IPS-NIHi11 (cell line): Measurements from ENCODE around the gene S100A9.
"Not testable (repeated sequence)": the region's sequence is repeated elsewhere in the genome, so short reads cannot be mapped to it uniquely, and the experiment has no call there.

Experiments used
- DNase-seq: peaks from one replicate; pipeline ENCODE4 v3.0.0; 2012; ENCODE audit warnings: mixed read lengths, low spot score

S100A9 gene

GRCh38 chr1:153345187-153346076 lies 12.2 kb upstream of the S100A9 start:
- DNase-seq: no peak

DNA sequence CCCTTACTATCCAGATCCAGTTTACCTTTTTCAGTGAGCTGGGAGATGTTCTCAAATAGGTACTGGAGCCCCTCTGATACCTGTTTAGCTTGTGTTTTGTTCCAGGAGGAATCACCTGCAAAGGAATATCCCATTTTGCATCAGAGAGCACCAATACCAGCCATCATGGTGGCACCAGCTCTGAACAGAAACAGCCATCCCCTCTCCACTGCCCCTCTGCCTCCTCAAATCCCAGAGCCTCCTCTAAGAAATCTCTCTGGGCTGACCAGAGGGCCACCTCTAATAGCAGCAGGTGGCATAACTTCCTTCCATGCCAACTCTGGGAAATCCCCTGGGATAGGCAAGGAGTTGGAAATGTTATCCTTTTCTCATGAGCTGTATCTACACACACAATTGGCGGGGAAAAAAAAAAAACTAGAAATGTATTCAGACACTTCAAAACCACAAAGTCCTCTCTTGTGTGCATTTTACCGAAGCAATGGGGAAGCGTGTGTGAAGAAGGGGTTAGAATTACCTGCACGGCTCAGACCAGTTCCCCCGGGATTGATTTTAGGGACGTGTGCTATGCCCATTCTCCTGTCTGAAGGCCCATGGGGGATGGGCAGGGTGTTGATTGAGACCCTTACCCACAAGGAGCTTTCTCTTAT lies 11.5 kb upstream of the S100A9 start:
- no peak for DNase-seq

- not testable (repeated sequence) for DNase-seq
Observed at GRCh38 chr1:153347049-153347448, 10.6 kb upstream of the S100A9 start.

GRCh38 chr1:153347856-153348255 lies 9.8 kb upstream of the S100A9 start:
- DNase-seq: no peak

DNA sequence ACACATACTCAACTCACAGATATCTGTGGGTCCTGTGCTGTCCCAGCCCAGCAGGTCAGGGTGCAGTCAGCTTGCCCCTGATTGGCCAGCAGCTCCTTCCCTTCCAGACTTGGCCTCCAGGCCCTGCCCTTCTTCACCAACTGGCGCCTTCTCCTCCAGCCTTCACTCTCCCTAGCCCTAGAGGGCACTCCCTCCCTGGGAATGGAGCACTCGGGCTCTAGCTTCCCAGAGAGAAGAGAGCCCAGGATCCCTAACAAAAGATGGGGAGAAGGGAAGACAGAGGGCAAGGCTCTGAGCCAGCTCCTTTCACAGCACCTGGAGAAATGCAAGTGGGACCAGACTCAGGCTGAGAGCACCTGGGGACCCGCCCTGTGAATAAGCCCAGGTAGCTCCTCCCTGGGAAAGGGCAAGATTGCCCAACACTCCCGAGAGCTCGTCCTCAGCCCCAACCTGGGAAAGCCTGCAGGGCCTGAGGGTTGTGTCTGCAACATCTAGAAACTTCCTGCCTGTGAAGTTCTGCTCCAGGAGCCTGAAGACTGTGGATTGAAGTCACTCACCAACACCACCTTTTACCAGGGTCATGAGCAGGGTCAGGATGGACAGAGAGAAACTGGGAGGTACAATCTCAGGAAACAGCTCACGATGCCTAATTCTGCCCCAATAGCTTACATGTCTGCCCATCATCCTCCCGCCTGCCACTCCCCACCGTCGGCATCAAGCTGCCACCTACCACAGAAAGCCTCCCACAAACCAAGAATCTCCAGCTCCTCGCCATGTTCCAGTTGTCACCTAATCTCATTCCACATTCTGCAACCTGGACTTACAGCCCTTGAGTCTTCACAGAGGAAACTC lies 8.9 kb upstream of the S100A9 start, which contains the start of gene PGLYRP4:
Gene PGLYRP4, minus strand, starts transcription at position 331 of the 852 bp plus-strand sequence. CDS start 909 bp downstream, outside the sequence.
- no peak for DNase-seq

DNA sequence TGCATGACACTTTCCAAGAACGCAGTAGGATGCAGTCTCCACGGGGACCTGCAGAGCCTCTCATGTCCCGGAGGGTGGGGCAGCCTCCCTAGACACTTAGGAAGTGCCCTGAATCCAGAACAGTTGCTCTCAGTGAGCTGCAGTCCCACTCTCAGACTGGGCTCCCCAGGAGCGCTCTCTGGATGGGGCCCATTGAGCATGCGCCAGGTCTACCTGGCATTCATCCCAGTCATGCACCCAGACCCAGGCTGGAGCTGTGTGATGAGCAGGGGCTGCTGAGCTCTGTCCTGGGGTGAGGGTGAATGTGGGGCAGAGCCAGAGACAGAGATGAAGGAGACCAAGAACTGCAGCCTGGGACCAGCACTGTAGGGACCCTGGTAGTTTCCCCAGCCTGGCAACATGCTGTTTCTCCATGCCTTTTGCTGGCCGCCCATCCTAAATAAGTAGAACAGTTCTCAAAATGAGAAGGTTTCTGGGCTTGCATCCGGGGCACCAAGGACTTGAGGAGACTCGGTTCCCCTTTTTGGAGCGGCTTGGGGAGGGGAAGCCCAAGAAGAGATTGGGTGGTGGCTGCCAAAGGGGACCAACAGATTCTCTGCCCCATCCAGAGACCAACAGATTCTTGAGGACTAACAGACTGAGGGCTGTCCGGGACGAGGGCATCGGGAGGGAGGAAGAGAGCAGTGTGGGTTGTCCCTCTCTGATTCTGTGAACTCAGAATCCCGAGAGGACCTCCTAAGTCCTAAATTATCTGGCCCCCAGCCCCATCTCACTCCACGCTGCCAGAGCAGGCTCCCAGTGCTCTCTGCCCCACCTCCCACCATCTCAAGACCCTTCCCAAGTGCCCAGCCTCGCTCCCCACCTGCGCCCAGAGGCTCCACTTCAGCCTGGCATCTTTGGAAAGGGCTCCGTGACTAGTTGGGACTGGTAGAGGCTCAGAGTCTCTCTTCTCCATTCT lies 8.0 kb upstream of the S100A9 start:
- DNase-seq: no peak

DNA sequence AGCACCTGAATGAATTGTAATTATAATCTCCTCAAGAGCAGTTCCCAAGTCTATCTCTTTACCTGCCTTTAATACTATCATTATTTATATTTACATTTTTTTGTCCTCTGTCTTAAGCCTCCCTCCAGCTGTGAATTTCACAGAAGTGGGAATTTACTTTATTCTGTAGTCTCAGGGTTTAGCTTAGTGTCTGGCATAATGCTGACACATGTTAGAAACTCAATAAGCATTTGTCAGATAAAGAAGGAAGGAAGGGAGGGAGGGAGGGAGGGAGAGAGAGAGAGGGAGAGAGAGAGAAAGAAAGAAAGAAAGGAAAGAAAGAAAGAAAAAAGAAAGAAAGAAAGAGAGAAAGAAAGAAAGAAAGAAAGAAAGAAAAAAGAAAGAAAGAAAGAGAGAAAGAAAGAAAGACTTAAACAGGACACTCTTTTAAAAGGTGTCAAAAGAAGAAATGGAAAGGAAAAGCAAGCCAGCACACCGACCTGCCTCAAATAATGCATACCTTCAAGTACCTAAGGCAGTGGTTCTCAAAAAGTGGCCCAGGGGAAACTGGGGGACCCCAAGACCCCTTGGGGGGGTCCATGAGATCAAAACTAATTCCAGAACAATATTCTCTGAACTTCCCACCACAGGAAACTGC lies 7.2 kb upstream of the S100A9 start:
- no peak for DNase-seq

DNA sequence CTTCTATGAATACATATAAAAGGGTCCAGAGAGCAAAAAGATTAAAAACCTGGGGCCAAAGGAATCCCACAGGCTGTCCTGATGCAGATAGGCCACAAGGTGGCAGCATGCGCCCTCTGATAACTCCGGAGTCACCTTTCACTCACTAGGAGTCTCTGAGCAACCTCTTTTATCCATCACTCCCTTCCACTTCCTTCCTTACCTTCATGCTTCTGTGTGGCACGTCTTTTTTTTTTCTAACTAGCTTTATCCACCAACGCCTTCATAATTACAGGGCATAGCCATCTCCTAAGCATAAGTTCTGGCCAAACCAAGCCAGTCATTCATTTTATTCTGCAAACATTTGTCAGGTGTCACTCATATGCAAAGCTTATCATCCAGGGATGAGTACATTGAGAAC lies 5.1 kb upstream of the S100A9 start:
- DNase-seq: peak; percentile 85

GRCh38 chr1:153353226-153353947 lies 4.3 kb upstream of the S100A9 start:
- DNase-seq: peak; percentile 78

DNA sequence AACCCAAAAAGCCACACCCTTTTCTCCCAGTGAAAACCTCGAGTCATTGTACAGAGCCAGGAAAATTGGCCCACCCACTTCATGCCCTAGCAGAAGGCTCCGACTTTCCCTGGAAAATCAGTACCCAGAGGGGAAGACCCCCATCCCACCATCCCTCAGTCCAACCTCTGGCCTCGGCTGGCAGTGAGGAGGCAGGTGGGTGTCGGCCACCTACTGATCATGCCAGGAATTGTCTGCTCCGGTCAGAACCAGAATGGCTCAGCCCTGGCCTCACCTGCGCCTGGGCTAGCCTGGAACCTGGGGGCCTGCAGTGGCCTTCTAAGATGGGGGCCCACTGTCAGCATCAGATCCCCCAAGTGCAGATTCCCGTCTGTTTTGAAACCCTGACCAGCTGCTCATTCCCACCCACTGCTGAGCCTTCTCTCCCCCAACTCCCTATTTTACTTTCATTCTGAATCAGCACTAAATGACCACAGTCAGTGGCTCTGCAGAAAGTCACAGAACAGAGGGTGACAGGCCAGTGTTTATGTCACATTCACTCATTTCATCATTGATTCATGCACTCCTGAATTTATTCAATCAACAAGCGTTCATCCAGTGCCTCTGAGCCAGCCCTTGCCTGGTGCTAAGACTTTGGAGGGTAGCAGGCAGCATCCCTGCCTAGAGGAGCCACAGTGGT lies 3.0 kb upstream of the S100A9 start:
- DNase-seq: no peak

GRCh38 chr1:153355445-153356071 lies 2.1 kb upstream of the S100A9 start:
- DNase-seq: peak; percentile 81

DNA sequence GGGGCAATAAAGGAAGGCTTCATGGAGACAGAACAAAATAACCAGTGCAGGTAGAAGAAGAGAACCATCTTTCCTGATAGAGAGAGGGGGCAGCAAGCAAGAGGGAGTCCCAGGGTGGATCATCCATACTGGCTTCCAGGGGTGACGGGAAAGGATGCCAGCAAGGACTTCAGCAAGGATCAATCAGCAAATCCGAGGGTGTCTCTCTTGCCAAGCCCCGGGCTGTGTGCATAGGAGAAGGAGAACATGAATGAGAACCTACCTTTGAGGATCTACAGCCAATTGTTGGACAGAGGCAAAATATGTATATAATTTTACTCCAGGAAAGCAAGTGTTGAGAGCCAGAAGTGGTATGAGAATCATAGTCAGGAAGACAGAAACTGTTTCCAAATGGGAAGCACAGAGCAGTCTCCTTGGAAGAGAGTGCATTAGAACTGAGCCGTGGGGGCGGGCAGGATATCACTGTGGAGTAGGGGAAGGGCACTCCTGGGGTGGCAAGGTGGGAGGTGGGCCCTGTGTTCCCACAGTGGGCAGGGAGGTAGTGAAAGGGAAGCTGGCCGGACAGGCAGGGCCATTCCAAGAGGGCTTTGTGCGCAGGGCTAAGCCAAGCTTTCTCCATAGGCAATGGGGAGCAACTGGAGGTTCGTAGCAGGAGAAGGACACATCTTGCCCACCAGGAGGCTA lies 1.1 kb upstream of the S100A9 start:
- DNase-seq: no peak

GRCh38 chr1:153357076-153357852 lies 390 bp upstream of the S100A9 start:
- no peak for DNase-seq

- no peak for DNase-seq
Observed at GRCh38 chr1:153358691-153358975, 979 bp downstream of the S100A9 start.

- no peak for DNase-seq
Observed at GRCh38 chr1:153359241-153359640, 1.6 kb downstream of the S100A9 start.

DNA sequence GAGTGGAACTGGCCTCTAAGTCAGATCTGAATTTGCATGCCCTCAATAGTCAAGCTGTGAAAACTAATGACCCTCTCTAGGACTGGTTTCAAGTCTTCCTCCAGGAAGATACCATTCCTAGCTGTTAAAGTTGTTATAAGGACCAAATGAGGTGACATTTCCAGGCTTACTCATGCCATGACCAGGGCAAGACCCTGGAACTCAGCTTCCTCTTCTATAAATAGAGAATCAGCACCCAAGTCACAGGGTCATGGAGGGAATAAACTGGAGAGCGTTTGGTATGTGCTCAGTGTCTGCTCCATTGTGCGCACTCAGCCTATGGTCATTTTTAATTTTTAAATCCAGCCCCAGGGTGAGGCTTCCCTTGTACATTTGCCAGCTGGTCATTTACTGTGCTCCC lies 2.5 kb downstream of the S100A9 start:
- DNase-seq: no peak

- no peak for DNase-seq
Observed at GRCh38 chr1:153360592-153361479, 3.2 kb downstream of the S100A9 start.
